Pancreas (tissue), 10 donors: ENCODE data around the gene IQCM. TPM values are rescaled to one million over a fixed set of nuclear protein-coding genes. Genes with fewer than 3 reads are reported as not detected.

ENCODE experiments used
- ATAC-seq, 4 donors: fragments of 200-7000 bp; cut with Tn5 transposase; one replicate each; pipeline versions ENCODE4 v1.8.0 to v1.9.1; 2020; ENCODE audit warnings: mild to moderate bottlenecking in 4 of 4, moderate library complexity in 4 of 4
- DNase-seq, 6 donors: peaks; one replicate each; pipeline ENCODE4 v3.0.0-alpha.2; 2020
- FAIRE-seq: peaks from 2 replicates; lab custom pipeline; 2012; peaks lifted over from hg19 to GRCh38; lab: Jason Lieb, UNC
- H3K27ac ChIP-seq, 4 donors: fragments of 200-600 bp; sonication (generic); 1 replicate in 3 of 4; 2 replicates in 1 of 4; pipeline versions ENCODE4 v1.5.0 to v1.8.0; 2020
- H3K27me3 ChIP-seq, 4 donors: fragments of 200-600 bp; one replicate each; pipeline ENCODE4 v1.8.0; 2021
- H3K36me3 ChIP-seq, 3 donors: fragments of 200-600 bp; sonication (generic) in 1 of 3; one replicate each; pipeline versions ENCODE4 v1.5.0 to v1.8.0; 2020 to 2021
- H3K4me1 ChIP-seq, 3 donors: fragments of 200-600 bp; one replicate each; pipeline ENCODE4 v1.8.0; 2021
- H3K4me3 ChIP-seq, 4 donors: fragments of 200-600 bp; sonication (generic) in 2 of 4; one replicate each; pipeline versions ENCODE4 v1.5.0 to v1.8.0; 2020 to 2021
- H3K9me3 ChIP-seq, 4 donors: fragments of 200-600 bp; one replicate each; pipeline ENCODE4 v1.8.0; 2021
- WGBS, 2 donors: extraction: QIAGEN DNeasy Blood & Tissue Kit; methylation state at CpG; one replicate each; pipeline ENCODE4 v1.1.7; 2013; 5-methylcytosine and 5-hydroxymethylcytosine counted together
- intact Hi-C, 3 donors: fragments of 100-400 bp; cut with DNase I; formaldehyde crosslinking; loops; one replicate each; pipeline versions ENCODE4 v1.11.1 to v1.14.2; 2022
- polyA plus RNA-seq, 2 donors: library from polyadenylated mRNA; stranded (reverse); fragments of 200-250 nt; gene quantifications; one replicate each; pipeline ENCODE4 v1.2.3, GENCODE V29; 2013
- total RNA-seq, 6 donors: library from RNA; stranded (reverse); fragmentation: NEBNext Ultra II Directional in 4 of 6; extraction: Animal tissue kit (Norgen Biotek cat#: 25700) in 4 of 6; gene quantifications; one replicate each; pipeline versions ENCODE4 v1.2.1 to v1.2.4, GENCODE V29; 2021 to 2023
- TF ChIP-seq, protein P1 (sequence below), 4 donors: fragments of 200-600 bp; sonication (generic) in 3 of 4; IDR thresholded peaks; one replicate each; pipeline versions ENCODE4 v1.5.0 to v1.8.0; 2021; ENCODE audit warnings: antibody characterized with exemption in 4 of 4
- donor health status: healthy with polysubstance abuse.
- donor health status: DM: no; HTN: no; CAD: no; lungs with moderate emphysema.
- donor health status: DM: no; HTN: no; CAD: no.
- donor health status: control.
- donor health status: control.
- donor health status: Bipolar disorder and iron deficiency.
- donor health status: DM: yes; HTN: yes; CAD: no.
- donor health status: DM: no; HTN: no; CAD: no.
- donor health status: DM: no; HTN: no; CAD: no.
- donor health status: DM: yes; HTN: yes; CAD: no.

IQCM gene
- total and polyA plus RNA-seq, 8 donors, result not detected

DNA sequence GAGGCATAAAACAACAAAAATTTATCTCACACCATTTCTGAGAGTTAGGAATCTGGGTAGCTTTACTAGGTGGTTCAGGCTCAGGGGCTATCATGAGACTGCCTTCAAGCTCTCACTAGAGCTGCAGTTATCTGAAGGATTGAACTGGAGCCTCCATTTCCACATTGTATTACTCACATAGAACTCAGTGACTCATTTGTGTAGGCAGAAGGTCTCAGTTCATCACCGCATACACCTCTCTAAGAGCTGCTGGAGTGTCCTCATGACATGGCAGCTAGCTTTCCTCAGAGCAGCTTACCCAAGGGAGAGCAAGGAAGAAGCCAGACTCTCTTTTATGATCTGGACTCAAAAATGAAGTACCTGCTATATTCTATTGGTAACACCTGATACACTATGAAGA, 389.2 kb downstream of the IQCM start:
- ATAC-seq (no peak), FAIRE-seq (no peak), DNase-seq (no peak)
- 92 to 96% methylated on average over 1 of the region's 1 CpG for WGBS, 2 donors
- H3K36me3 ChIP-seq, result no peaks in the 10 kb centered on the region
- no peaks in the 10 kb centered on the region for H3K9me3 ChIP-seq
- TF ChIP-seq, protein P1, sequence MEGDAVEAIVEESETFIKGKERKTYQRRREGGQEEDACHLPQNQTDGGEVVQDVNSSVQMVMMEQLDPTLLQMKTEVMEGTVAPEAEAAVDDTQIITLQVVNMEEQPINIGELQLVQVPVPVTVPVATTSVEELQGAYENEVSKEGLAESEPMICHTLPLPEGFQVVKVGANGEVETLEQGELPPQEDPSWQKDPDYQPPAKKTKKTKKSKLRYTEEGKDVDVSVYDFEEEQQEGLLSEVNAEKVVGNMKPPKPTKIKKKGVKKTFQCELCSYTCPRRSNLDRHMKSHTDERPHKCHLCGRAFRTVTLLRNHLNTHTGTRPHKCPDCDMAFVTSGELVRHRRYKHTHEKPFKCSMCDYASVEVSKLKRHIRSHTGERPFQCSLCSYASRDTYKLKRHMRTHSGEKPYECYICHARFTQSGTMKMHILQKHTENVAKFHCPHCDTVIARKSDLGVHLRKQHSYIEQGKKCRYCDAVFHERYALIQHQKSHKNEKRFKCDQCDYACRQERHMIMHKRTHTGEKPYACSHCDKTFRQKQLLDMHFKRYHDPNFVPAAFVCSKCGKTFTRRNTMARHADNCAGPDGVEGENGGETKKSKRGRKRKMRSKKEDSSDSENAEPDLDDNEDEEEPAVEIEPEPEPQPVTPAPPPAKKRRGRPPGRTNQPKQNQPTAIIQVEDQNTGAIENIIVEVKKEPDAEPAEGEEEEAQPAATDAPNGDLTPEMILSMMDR (IDR thresholded peaks at IDR 0.05), result no peak
- H3K27ac ChIP-seq, result no peak overlapping the region
- intact Hi-C loops, result no loop called here
- no peak overlapping the region for H3K4me3 ChIP-seq
- H3K27me3 ChIP-seq, result no peaks in the 10 kb centered on the region
- no peaks in the 10 kb centered on the region for H3K4me1 ChIP-seq

DNA sequence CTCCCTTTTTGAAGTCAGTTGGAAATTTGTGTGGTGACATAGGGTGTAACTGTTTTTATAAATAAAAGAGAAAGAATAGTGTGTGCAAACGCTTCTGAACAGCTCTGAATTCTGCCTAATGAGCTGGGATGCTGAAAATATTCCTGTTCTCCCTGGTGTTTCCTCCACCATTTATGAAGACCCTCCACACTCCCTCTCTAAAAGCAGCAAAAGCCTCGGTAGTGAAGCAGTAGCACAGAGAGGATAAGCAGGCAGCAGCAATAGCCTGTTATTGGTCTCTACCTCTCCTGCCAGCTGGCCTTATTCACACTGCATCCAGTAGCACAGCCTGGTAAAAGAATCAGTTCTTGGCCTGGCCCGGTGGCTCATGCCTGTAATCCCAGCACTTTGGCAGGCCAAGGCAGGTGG, 406.1 kb downstream of the IQCM start:
- Histone ChIP-seq H3K9me3 (no peaks in the 10 kb centered on the region), H3K27ac (no peak overlapping the region), H3K4me1 (no peaks in the 10 kb centered on the region), H3K4me3 (no peak overlapping the region), H3K27me3 (no peaks in the 10 kb centered on the region), H3K36me3 (no peaks in the 10 kb centered on the region)
- FAIRE-seq (no peak), ATAC-seq (no peak), DNase-seq (no peak)
- 53 to 57% methylated on average over 3 of the region's 3 CpGs for WGBS, 2 donors
- TF ChIP-seq, protein P1 (IDR thresholded peaks at IDR 0.05), result no peak
- intact Hi-C loops, result no loop called here

DNA sequence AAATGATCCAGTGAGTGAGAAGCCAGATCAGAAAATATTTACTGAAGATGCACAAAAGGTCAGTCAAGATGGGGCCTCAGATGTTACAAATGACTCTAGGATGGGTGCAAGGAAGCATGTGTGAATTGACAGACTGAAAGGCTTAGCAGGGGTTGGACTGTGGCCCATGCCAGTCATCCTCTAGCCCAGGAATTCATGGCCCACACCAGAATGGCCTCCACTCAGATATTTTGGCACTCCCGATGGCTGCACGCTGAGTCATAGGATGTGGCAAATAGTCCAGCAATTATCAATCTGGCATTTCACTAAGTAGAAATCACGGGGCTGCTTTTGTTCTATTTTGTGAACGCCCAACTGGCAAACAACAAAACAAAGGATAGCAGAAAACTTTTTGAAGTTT, 406.5 kb downstream of the IQCM start:
- 69 to 84% methylated on average over 4 of the region's 4 CpGs for WGBS, 2 donors
- H3K4me3 ChIP-seq, result no peak overlapping the region
- no peaks in the 10 kb centered on the region for H3K27me3 ChIP-seq
- no peak overlapping the region for H3K27ac ChIP-seq
- H3K36me3 ChIP-seq, result no peaks in the 10 kb centered on the region
- H3K9me3 ChIP-seq, result no peaks in the 10 kb centered on the region
- DNase-seq (peak in 1 of 6 donors; percentile 3), FAIRE-seq (no peak), ATAC-seq (no peak)
- TF ChIP-seq, protein P1 (IDR thresholded peaks at IDR 0.05), result no peak
- intact Hi-C loops, result no loop called here
- H3K4me1 ChIP-seq, result no peaks in the 10 kb centered on the region

GRCh38 chr4:149404143-149404542, 411.5 kb downstream of the IQCM start:
- Histone ChIP-seq H3K27ac (no peak overlapping the region), H3K9me3 (no peaks in the 10 kb centered on the region), H3K36me3 (no peaks in the 10 kb centered on the region), H3K27me3 (no peaks in the 10 kb centered on the region), H3K4me3 (no peak overlapping the region), H3K4me1 (no peaks in the 10 kb centered on the region)
- intact Hi-C loops, result no loop called here
- TF ChIP-seq, protein P1 (IDR thresholded peaks at IDR 0.05), result no peak
- FAIRE-seq, result no peak
- ATAC-seq, result no peak
- WGBS, 2 donors, result 32 to 43% methylated on average over 3 of the region's 3 CpGs
- DNase-seq, result no peak

GRCh38 chr4:149403081-149403480, 412.6 kb downstream of the IQCM start:
- FAIRE-seq (no peak), DNase-seq (no peak), ATAC-seq (no peak)
- H3K27me3 ChIP-seq, result no peaks in the 10 kb centered on the region
- no peak overlapping the region for H3K27ac ChIP-seq
- WGBS, 2 donors, result 77 to 86% methylated on average over 2 of the region's 2 CpGs
- H3K9me3 ChIP-seq, result no peaks in the 10 kb centered on the region
- no peak overlapping the region for H3K4me3 ChIP-seq
- TF ChIP-seq, protein P1 (IDR thresholded peaks at IDR 0.05), result no peak
- intact Hi-C loops, result no loop called here
- H3K4me1 ChIP-seq, result no peaks in the 10 kb centered on the region
- no peaks in the 10 kb centered on the region for H3K36me3 ChIP-seq
